GM18870 (cell line): Measurements from ENCODE around the gene PTPRN2.

ENCODE experiments used
- ATAC-seq: cut with Tn5 transposase; IDR thresholded peaks from one replicate; pipeline ENCODE4 v1.9.1; 2021; ENCODE audit warnings: moderate library complexity; ENCODE audit not compliant: unreplicated experiment

The PTPRN2 gene

GRCh38 chr7:157890921-157891401, 696.7 kb downstream of the PTPRN2 start:
- ATAC-seq: no peak

DNA sequence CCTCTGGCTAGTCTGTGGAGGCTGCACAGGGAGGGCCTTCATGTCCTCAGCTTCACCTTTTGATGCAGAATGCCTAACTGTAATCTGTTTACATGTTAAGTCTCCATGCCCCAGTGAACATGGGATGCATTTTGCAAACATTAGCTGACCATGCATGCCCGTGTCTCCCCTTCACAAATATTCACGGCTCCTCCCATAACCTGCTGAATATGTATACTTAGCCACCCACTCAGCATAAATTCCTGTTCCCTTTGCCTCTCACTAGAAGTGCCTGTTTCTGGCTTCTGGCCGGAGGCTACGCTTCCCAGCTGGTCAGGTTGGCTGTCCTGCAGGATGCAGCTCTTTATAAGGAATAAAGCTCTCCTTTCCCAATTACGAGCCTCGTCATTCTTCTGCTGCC, 698.1 kb downstream of the PTPRN2 start:
- ATAC-seq: no peak

DNA sequence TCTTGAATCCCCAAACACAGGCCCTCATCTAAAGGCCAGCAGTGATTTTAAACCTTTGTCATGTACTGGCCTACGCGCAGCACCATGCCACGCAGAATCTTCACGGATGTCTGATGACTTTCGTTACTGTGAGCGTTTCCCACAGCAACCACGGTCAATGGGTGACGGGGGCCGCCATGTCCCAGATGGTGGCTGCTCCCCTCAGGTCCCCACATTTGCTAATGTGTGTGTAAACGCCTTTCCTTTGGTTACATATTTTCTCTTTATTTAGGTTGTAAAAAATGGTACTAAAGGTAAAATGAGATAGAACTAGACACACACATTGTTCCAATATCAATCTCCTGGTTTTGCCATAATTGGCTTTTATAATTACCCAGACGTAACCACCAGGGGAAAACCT, 699.0 kb downstream of the PTPRN2 start:
- no peak for ATAC-seq

DNA sequence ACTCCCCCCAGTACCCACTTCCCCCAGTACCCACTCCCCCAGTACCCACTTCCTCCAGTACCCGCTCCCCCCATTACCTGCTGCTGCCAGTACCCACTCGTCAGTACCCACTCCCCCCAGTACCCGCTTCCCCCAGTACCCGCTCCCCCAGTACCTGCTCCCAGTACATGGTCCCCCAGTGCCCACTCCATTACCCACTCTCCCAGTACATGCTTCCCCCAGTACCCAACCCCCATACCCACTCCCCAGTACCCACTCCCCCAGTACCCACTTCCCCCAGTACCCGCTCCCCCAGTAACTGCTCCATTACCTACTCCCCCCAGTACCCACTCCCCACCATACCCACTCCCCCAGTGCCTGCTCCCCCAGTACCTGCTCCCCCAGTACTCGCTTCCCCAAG, 700.2 kb downstream of the PTPRN2 start:
- no peak for ATAC-seq

- ATAC-seq: no peak
Measured at GRCh38 chr7:157886711-157887110, 700.9 kb downstream of the PTPRN2 start.

- no peak for ATAC-seq
Measured at GRCh38 chr7:157886266-157886665, 701.4 kb downstream of the PTPRN2 start.

DNA sequence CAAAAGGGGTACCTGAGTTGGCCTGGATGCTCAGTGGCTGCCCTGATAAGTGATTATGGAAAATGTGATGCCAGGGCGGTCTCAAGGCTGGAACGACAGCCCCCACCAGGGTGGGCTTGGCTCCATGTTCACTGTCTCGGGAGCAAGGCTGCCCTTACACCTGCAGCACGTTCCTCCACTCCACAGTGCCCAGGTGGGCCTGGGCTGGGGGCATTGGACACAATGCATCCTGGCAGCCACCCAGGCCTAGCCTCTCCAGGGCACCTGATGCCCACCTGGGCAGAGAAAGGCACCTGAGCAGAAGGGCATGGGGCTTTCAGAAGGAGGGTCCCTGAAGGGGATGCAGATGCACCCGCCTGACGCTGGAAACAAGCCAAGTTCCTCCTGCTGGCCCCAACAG, 702.5 kb downstream of the PTPRN2 start:
- no peak for ATAC-seq

GRCh38 chr7:157884461-157885062, 703.1 kb downstream of the PTPRN2 start:
- ATAC-seq: no peak

- no peak for ATAC-seq
Measured at GRCh38 chr7:157881048-157881771, 706.4 kb downstream of the PTPRN2 start.

DNA sequence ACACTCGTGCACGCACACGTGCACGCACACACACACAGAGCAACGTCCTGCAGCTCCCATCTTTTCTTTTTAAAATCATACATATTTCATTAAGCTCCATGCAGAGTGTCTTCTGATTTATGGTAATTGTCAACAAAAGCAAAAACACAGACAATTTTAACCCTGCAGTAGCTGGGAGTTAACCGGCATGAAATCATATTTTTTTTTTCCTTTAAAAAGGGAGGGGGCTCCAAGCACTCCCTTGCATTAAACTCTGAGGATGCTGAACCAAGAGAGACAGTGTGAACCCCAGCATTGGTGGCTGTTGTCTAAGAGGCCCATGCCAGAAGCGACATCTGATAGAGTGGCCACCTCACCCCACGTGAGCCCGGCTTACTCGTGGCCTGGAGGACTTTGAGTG, 708.2 kb downstream of the PTPRN2 start:
- ATAC-seq: no peak

GRCh38 chr7:157877298-157878090, 710.1 kb downstream of the PTPRN2 start:
- no peak for ATAC-seq

- no peak for ATAC-seq
Measured at GRCh38 chr7:157876469-157877285, 710.9 kb downstream of the PTPRN2 start.

- ATAC-seq: no peak
Measured at GRCh38 chr7:157875230-157876179, 712.1 kb downstream of the PTPRN2 start.

GRCh38 chr7:157874870-157875229, 712.8 kb downstream of the PTPRN2 start:
- ATAC-seq: no peak

GRCh38 chr7:157874208-157874816, 713.3 kb downstream of the PTPRN2 start:
- ATAC-seq: no peak

- ATAC-seq: no peak
Measured at GRCh38 chr7:157873664-157874063, 714.0 kb downstream of the PTPRN2 start.

- no peak for ATAC-seq
Measured at GRCh38 chr7:157873181-157873580, 714.4 kb downstream of the PTPRN2 start.

DNA sequence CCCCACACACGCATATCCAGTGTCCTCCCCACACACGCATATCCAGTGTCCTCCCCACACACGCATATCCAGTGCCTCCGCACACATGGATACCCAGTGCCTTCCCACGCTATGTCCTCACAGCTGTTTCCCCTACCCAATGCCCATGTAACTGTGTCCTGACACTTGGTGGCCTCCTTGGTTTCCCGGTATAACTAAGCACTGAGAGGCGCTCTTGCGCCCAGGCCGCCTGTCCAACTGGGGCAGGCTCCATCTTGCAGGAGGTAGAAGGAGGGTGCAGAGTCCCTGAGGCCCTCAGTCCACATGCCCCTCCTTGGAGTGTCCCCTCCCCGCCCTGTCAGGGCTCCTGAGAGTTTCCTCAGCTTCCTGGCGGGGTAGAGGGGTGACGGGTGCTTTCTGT, 715.2 kb downstream of the PTPRN2 start:
- no peak for ATAC-seq

DNA sequence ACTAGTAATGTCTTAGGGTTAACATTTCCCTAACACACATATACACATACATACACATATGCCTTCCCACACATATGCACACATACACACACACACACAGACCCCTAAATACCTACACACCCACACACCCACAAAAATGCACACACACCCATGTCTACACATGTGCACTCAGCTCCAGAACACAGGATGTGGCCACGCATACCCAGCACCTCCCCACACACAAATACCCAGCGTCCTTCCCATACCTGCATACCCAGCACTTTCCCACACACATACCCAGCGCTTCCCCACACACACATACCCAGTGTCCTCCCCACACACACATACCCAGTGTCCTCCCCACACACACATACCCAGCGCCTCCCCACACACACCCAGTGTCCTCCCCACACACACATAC, 715.9 kb downstream of the PTPRN2 start:
- ATAC-seq: no peak
